GM18870 (cell line): ENCODE results near the gene TASP1.

Source experiments
- ATAC-seq: cut with Tn5 transposase; IDR thresholded peaks from one replicate; pipeline ENCODE4 v1.9.1; 2021; ENCODE audit warnings: moderate library complexity; ENCODE audit not compliant: unreplicated experiment

Gene TASP1

DNA sequence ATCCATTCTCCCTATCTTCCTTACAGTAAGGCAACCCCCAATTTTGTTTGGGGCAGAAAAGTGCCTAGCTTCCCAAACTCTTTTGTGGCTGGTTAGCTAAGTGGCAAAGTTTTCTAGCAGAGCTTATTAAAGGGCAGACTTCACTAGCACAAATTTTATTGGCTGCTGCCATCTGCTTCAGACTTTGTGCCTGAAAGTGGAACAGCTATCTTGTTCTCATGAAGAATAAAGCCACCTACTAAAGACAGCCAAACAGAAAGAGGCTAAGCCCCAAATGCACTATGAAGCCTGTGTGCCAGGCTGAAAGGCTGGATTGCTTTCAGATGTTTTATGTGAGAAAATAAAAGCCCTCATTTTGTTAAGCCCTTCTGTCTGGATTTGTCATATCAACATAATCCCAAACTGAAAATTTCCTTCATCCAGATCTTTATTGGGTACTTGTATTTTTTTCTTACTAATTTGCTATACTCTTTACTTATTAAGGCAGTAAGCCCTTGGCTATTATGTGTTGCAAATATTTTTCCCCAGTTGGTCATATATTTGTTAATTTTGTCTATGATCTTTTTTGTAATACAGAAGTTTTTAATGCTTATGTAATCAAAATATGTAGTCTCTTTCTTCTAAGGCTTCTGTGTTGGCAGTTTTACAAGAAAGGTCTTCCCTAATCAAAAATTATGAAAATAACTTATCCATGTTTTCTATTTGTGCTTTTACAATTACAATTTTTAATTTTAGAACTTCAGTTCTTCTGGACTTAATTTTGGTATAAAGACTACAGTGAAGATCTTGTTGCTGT is 191.1 kb downstream of the TASP1 start:
- no peak for ATAC-seq

GRCh38 chr20:13443690-13444089 is 195.0 kb downstream of the TASP1 start:
- no peak for ATAC-seq

- ATAC-seq = no peak
These were observed 195.7 kb downstream of the TASP1 start for GRCh38 chr20:13442986-13443385.

DNA sequence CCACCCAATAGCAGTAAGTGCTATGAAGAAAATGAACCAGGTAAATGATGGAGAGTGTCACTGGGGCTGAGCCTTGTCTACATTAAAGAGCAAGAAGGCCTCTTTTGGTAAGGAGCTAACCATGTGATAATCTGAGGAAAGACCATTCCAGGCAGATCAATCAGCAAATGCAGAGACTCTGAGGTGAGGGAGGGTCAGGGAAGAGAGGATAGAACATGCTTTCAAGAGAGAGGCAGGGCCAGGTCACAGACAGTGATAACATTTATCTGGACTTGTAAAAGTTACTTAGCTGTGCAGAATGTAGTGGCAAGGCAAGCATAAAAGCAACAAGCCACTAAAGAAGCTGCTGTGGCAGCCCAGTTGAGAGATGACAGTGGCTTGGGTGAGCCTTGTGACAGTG is 197.3 kb downstream of the TASP1 start:
- ATAC-seq = no peak

DNA sequence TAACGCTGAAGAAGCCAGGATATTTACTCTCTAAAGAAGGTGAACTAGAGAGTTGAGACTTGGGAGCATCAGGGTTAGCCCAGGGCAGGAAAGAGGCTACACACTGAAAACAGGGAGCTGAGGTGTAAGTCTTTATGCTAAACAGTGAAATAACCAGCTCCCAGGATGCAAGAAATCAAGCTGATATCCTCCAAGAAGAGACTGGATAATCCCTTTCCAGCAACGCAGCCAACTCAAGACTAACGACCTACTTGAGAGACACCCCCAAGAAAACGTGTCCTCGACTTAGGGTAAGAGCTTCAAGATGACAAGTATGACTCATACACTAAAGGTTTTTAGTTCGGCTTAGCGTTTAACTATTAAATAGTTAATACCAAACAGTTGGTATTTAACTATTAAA is 202.2 kb downstream of the TASP1 start:
- ATAC-seq = no peak

DNA sequence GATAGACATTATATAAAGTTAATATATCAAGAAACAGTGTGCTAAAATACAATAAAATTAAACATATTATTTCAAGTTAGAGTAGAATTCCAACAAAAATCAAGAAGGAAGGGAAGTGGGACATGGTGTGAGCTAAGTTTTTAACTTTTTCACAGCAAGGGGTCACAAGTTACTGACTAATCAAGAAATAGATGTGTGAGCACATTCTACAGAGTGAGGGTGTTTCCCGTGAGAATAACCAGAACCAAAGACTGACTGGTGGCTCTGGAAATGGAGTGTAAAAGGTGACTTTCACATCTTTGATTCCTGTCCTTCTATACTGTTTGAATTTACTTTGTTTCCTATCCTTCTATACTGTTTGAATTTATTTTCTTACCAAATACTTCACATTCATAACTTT is 206.6 kb downstream of the TASP1 start:
- ATAC-seq = no peak

- ATAC-seq = no peak
These were observed 208.3 kb downstream of the TASP1 start for GRCh38 chr20:13430346-13431002.

GRCh38 chr20:13428684-13429083 is 210.0 kb downstream of the TASP1 start:
- no peak for ATAC-seq

DNA sequence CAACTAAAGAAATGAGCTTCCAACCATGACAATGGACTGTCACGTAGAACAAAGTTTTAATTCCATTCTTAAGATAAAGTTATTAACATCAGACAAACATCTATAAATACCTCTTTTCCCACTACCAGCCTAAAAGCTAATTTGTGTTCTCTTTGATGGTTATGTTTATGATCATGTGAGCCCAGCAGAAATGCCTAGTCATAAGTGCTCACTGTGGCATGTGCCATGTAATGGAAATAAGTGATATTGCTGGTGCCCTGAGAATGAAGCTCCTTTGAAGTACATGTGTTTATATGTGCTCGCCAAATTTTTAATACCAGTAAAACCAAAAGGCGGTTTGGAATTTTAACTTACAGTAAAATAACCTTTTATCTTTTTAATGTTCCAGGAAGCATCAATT is 211.9 kb downstream of the TASP1 start:
- ATAC-seq = no peak

GRCh38 chr20:13425381-13426135 is 213.2 kb downstream of the TASP1 start:
- no peak for ATAC-seq

DNA sequence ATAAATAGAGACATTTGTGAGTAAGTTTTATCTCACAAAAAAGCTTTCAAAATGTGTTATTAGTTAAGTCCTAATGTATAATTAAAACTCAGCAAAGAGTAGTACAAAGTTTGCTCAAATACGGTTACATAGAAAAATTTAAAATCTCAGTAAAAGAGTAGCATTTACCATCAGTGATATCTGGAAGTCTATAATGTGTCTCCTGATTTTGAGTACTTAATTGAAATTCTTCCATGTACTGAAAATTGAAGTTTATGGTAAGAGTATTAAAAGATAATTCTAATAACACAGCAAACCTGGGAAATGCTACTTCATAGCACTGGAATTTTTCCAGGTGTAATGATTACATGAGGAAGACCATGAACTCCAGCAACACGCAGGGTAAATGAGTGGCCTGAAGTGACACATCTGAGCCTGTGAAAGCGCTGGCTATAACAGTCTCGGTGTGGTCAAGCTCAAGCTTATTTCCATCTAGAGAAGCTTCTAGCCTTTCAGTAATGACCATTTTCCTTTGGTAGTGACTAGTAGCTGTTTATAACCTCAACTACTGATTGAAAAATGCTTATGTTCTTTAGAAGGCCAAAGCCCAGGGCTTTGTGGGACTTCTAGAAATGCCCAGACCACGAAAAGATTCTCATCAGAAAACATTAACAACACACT is 214.4 kb downstream of the TASP1 start:
- ATAC-seq = no peak

- ATAC-seq = no peak
These were observed 215.1 kb downstream of the TASP1 start for GRCh38 chr20:13423472-13424173.

DNA sequence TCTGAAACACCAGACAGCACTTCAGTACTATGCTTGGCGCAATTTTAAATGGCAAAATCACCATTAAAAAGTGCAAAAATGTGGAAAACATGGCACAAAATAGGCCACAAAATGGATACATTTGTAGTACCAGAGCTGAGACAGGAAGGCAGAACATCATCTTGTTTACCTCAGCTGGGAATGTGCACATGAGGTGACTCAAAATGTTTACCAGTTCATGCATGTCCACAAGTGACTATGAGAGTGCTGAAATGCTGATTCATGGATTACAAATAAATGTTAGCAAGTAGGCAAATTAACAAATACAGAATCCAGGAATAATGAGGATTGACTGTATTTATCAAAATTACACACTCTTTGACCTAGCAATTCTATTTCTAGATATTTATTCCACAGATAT is 216.1 kb downstream of the TASP1 start:
- no peak for ATAC-seq

DNA sequence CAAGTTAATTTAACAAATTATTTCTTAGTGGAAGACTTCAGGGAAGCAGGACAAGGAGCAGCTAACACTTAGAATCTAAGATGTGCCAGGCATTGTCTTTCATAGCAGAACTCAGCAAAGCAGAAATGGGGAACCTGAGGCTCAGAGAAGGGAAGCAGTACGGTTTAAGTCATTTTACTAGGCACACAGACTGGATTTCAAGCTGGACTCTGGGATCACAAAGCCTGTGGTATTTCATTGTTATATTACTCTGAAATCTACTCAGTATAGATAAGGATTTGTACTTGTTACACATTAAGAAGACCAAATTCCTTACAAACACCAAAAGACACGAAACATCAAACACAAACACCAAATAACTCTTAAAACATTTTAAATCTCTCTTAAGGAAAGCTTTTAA is 218.1 kb downstream of the TASP1 start:
- ATAC-seq = no peak

DNA sequence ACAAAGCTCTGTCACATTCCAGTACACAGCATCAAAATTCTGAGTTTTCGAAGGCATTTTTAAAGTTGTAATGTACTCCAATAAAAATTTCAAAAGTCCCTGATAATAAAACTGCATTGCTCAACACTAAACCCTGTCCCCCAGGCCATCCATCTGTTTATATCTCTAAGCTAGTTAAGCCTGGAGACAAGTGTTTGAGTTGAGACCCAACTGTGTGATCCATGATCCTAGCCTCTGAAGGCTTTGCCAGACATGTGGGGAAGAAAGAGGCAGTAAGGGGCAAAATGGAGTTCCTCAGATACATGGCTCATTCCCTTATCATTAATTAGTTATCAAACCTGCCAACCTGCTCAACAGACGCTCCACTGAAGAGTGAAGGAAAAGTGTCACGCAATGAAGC is 219.3 kb downstream of the TASP1 start:
- ATAC-seq = no peak

DNA sequence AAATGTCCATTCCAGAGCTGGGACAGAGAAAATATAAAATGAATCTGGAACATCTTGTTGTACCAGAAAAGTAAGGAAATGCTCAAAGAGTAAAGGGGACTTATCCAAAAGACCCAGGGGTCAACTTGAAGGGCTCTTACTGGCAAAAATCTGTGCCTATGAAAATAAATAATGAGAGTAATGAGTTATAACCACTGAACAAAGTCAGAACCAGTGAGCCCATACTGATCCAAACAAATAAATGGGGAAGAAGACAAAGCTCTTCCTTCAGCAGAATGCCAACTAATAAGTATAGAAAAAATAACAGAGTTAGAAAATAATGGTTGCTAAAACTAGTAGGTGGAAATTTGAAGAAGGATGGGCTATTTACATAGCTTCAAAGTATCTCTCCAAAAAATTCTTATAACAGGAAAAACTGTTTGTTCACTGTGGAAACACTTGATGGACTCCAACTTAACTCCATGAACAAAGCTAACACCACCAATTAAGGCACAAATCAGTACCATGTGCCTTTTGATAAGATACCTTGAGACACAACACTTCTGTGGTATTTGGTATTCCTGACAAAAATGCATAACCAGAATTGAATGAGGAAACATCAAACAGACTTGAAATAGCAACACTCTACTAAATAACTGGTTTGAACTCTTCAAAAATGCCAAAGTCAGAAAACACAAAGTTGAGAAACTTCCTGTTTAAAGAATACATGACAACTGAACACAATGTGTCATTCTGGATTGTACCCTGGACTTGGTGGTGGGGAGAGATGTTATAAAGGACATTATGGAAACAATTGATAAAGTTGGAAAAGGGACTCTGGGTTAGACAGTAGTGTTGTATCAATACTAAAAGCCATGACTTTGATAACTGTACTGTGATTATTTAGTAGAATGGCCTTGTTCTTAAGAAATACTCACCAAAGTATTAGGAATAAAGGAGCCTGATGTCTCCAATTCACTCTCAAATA is 220.2 kb downstream of the TASP1 start:
- ATAC-seq = no peak

DNA sequence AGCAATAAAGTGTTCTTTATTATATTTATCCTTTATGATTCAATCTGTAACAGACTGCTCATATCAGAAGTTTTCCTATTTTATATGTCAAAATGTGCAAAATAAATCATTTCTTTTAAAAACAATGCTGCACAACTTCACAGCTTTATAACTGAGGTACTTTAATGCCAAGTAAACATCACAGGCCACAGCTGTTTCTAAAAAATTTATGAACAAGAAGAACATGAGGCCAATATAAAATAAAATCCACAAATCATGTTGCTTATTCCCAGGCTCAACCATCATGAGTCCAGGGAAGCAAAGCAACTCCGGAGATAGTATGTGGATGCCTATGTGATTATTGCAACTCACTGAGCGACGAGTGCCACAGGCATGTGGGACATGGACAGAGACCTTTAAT is 222.2 kb downstream of the TASP1 start:
- ATAC-seq = no peak

DNA sequence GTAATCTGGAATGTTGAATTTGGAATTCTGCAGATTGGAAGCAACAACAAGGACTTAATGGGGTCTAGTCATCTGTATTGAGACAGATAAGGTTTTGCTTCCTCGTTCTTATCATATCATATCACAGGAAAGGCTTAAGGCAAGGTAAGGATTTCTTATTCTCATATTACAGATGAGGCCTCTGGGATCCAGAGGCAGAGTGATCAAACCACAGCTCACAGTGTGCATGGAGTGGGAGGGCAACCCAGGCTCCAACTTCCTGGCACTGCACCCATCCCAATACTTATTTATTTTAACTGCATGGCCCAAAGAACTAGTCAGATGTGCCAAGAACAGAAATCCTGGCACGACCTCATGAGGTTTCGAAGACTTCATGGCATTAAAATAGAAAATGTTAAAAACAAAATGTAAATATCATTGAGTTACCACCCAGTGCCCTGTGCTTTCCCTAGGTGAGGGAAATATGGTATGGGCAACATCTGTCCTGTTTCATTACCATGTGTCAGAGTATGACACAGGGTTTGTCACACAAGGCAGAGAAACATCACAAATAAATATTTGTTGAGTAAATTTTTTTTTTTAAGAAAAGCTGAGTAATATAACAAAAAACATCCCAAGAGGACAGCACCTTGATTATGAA is 225.8 kb downstream of the TASP1 start:
- no peak for ATAC-seq

DNA sequence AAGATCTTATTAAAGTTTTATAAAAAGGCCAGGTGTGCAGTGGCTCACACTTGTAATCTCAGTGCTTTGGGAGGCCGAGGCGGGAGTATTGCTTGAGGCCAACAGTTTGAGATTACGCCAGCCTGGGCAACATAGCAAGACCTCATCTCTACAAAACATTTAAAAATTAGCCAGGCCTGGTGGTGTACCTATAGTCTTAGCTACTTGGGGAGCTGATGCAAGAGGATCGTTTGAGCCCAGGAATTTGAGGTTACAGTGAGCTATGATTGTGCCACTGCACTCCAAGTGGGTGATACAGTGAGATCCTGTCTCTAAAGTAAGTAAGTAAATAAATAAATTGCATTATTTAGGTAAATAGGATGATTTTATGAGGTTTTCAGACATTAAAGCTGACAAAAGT is 234.4 kb downstream of the TASP1 start:
- ATAC-seq = no peak
